Brain pericyte (primary cell): ENCODE data around the gene OTOP2.
"Not testable (repeated sequence)": the region's sequence is repeated elsewhere in the genome, so short reads cannot be mapped to it uniquely, and the experiment has no call there.

ENCODE experiments used
- DNase-seq: peaks from one replicate; pipeline ENCODE4 v3.0.0-alpha.2; 2012; ENCODE audit warnings: low read depth, low spot score

Gene OTOP2

DNA sequence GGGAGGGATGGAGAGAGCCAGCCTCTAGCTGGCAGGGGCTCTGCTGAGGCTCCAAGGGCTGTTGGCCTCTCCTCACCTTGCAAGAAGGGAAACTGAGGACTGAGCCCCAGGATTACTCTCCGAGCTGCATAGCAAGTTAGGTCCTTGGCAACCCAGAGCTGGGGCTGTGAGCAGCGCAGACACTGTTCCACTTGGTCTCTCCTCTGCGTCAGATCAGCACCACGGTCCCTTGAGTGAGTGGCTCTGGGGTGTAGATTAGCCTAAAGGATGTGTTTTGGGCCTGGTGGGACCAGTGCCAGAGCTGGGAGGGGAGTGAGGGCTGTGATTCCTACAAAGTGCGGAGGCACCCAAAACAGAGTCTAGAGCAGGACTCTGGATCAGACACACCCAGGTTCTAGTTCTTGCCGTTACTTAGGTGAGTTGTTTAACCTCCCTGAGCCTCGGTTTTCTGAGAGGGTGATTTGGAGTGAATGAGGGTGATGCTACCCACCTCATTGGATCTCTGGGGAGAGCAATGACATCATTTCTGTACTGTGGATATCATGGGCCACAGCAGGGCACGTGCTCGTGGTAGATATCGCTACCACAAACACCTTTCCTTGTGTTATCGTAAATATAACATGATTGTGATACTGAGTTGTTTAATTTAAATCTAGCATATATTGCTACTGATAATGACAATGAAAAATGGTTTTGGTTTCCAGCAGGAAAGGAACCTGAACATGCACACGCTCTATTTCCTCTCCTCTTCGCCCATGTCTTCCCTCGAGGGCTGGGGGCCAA, 22.5 kb upstream of the OTOP2 start:
- DNase-seq = no peak

DNA sequence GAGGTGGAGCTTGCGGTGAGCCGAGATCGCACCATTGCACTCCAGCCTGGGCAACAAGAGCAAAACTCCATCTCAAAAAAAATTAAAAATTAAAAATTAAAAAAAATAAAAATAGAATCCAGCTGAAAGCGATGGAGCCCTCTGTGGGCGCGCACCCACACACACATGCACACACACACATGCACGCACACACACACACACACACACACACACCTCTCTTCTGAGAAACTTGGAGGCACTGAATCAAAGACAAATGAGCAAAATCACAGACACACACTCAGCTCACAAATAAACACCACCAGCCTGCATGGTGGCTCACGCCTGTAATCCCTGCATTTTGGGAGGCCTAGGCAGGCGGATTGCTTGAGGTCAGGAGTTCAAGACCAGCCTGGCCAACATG, 21.0 kb upstream of the OTOP2 start:
- no peak for DNase-seq

GRCh38 chr17:74903671-74904070, 20.4 kb upstream of the OTOP2 start:
- DNase-seq = no peak

DNA sequence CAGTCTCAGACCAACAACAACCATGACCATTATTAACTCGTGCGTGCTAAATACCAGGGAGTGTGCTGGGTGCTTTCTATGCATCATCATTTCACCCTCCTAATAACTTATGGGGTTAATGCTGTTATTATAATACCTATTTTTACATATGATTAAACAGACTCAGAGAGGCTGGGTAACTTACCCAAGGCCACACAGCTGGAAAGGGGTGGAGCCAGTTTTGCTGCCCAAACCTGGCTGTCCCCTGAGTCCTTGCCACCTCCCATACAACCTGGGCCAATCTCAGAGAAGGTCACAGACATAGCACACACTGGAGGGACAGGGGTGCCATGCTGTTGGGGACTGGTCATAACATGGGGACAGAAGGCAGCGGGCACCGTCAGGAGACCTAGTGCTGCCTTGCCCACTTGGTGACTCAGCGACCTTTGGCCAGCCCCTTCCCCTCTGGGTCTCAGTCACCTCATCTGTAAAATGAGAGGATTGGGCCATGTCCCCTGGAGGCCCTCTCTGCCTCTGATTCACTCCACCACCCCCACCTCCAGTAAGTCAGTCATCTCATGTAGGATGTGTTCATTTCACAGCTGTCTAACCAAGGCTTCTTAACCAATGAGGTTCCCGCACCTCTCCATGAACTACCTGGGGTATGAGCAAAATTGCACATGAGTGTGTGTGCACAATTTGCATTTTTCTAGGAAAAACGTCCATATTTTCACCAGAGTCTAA, 19.2 kb upstream of the OTOP2 start:
- DNase-seq = no peak

GRCh38 chr17:74906214-74906793, 17.8 kb upstream of the OTOP2 start:
- DNase-seq = not testable (repeated sequence)

DNA sequence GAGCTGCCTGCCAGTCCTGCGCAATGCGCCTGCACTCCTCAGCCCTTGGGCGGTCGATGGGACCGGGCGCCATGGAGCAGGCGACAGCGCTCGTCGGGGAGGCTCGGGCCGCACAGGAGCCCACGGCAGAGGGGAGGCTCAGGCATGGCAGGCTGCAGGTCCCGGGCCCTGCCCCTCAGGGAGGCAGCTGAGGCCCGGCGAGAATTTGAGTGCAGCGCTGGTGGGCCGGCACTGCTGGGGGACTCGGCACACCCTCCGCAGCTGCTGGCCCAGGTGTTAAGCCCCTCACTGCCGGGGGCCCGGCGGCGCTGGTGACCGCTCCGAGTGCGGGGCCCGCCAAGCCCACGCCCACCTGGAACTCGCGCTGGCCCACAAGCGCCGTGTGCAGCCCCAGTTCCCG, 17.1 kb upstream of the OTOP2 start:
- no peak for DNase-seq

DNA sequence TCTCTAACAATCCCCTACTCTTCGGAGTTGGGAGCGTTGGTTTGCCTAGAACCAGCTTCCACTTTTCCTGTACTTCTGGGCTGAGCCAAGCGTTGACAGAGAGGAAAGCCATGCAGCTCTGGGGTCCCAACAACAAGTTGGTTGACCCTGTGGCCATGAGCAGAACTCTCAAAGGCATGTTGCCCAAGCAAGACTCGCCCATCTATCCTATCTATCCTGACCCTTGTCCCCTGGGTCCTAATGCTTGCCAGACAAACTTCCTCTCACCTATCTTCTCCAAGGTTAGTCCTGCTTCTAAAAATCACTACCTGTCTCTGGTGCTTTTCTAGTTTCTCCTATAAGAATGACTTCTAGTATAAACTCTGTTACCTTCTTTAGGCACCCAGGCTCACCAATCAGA, 15.0 kb upstream of the OTOP2 start:
- not testable (repeated sequence) for DNase-seq

DNA sequence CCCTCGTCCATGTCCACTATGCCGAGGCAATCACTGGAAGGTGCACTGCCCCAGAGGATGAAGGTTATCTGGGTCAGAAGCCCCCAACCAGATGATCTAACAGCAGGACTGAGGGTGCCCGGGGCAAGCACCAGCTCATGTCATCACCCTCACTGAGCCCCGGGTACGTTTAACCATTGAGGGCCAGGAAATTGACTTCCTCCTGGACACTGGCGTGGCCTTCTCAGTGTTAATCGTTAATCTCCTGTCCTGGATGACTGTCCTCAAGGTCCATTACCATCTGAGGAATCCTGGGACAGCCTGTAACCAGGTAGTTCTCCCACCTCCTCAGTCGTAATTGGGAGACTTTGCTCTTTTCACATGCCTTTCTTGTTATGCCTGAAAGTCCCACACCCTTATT, 12.7 kb upstream of the OTOP2 start:
- not testable (repeated sequence) for DNase-seq

DNA sequence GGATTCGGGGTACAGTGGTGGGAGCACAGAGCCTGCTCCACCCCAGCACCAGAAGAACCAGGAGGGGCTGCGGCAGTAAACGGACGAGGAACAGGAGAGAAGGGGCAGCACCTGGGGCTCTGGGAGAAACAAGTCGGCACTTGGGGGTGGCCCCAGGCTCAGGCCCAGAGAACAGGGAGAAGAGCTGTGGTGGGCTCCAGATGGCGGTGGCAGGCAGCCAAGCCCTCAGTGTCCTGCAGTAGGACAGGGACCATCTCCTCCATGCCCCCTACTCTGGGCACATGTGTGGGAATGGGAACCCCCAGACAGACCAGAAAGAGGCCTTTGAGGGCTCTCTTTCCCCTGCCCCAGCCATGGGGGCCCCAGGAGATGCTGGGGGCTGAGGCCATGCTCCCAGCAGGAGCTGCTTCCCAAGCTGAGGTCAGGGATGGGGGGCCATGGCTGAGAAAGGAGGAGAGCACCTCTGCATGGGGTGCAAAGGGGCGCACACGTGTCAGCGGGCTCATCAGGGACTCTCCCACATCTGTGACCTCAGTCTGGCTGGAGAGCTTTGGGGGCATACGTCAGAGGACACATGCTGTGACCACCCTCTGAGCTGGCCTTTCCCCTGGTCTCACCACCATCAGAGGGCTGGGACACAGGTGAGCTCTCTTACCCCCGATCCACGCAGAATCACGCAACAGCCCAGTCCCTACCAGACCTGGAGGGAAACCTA, 7.8 kb upstream of the OTOP2 start:
- no peak for DNase-seq

DNA sequence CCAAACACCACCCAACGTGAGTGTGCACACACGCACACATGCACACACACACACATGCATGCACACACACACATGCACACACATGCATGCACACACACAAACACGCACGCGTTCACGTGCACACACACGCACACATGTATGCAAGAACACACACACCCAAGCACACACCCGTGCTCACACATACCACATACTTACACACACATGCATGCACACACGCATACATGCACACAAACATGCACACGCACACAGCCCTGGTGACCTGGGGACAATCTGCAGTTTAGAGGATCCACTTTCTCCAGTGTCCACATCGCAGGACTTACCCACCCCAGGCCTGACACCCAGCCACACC, 7.2 kb upstream of the OTOP2 start:
- DNase-seq = no peak

- DNase-seq = no peak
These were observed 6.6 kb upstream of the OTOP2 start for GRCh38 chr17:74917430-74917829.

DNA sequence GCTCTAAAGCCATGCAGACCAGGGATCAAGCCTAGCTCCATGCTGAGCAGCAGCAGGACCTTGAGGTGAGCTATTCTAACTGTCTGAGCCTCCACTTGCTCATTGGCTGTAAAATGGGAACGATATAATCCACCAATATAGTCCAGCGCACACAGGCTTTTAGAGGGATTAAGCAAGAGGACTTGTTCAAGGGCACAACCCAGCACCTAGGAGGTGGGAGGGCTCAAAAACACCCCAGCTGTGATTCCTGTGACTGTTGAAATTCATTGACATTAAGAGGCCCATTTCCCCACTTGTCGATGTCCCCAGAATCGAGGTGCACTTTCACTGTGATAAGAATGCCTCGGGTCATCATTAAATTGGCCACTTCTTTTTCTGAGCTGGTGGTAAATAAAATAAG, 5.2 kb upstream of the OTOP2 start:
- DNase-seq = no peak

DNA sequence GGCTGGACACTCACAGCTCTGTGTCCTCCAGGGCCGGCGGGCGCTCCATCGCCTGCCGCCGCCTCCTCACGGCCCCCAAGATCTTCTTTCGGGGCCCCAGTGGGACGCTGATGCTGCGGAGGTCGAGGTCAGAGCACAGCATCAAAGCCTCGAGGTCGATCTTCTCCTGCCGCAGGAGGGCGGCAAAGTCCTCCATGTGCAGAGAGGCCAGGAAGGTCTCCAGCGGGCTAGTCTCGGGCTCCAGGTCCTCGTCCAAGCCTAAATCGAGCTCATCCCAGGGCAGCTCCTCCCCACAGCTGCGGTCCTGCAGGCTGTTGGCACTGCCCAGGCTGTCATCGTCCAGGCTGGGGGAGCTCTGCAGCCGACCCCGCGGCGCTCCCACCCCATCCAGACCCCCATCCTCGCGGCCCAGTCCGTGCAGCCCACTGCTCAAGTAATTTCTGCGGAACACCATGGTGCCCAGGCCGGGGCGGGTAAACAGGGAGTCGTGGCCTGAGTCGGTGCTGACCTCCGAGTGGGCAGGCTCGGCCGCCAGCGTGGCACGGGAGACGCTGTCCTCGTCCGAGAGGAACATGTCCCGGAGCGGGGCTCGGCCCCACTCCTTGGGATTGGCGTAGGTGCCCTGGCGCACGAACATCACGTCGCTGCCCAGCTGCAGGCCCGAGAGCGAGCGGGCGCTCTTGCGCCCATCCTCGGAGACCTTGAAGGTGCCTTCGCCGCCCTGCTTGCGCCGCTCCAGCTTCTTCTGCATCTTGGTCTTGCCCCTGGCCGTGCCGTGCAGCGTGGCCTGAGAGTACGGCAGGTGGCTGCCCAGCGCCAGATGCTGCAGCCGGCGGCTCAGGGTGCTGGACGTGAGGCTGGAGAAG, 4.4 kb upstream of the OTOP2 start:
- DNase-seq = no peak

DNA sequence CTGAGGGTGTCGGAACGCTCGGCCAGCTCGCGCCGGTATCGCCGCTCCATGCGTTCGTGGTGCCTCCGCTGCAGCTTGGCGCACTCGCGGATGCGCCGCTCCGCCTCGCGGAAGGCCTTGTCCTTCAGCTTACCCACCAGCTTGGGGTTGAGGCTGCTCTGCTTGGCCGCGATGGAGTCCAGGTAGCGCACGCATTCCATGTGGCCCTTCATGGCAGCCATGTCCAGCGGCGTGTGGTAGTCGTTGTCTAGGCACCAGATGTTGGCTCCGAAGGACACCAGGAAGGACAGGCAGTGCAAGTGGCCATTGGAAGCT, 3.8 kb upstream of the OTOP2 start:
- DNase-seq = no peak

- DNase-seq = no peak
These were observed 3.4 kb upstream of the OTOP2 start for GRCh38 chr17:74920642-74921025.

DNA sequence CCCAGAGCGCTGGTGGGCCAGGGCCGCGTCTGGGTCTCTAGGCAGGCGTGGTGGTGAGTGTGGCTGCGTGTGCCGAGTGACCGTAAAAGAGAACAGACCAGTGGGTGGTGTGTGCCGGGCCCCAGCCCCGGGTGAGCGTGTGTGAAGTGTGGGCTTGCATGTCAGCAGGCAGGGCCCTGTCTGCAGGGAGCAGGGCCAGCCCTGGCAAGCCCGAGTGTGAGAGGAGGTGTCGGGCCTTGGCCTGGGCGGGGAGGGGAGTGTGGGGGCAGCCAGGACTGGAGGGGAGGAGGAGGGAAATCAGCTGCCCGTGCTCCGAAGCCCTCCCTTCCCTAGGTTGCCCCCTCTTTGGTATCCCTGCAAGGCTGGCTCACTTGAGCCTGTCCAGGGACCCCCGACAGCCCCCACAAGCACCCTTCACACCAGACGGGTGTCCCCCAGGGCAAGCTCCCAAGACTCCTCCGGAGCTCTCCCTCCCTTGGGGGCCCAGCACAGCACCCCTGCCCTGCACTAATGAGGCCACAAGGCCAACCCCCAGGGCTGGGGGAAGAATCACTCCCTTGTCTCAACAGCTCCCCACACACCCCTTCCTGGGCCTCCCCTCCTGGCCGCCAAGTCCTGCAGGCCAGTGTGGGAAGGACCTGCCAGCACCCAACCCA, 2.9 kb upstream of the OTOP2 start:
- DNase-seq = no peak

DNA sequence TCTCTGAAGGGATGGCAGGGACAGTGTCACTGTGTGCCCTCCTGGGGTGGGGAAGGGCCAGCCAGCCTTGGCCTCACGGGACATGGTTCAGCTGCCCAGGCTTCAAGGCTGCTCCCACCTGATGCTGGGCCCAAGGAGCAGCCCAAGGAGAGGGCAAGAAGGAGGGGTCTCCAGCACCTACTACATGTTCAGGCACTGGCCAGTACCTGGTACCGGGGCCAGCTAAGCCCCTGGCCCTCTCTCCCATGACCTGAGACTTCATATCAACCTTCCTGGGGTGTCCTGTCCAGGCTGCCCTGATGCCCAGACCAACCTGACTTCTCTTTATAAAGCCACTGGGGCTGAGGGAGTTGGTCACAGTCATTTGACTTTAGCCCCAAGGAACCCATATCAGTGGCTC, 2.3 kb upstream of the OTOP2 start:
- no peak for DNase-seq

DNA sequence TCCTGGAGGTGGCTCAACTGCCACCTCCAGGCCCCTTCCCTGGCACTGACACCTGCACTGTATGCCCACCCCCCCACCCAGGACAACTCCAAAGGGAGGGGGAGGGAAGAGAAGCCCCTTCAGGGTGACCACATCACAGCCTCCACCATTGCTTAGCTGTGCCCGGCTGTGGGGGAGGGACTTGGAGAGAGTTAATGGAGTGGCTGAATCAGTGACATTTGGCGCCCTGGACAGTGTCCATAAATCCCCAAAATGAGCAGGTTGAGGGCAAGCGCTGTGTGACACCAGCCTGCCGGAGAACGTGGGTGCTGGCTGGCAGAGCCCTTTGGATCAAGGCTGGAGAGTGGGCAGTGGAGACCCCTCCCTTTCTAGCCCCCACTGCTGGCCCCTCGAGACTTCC, 1.9 kb upstream of the OTOP2 start:
- no peak for DNase-seq

DNA sequence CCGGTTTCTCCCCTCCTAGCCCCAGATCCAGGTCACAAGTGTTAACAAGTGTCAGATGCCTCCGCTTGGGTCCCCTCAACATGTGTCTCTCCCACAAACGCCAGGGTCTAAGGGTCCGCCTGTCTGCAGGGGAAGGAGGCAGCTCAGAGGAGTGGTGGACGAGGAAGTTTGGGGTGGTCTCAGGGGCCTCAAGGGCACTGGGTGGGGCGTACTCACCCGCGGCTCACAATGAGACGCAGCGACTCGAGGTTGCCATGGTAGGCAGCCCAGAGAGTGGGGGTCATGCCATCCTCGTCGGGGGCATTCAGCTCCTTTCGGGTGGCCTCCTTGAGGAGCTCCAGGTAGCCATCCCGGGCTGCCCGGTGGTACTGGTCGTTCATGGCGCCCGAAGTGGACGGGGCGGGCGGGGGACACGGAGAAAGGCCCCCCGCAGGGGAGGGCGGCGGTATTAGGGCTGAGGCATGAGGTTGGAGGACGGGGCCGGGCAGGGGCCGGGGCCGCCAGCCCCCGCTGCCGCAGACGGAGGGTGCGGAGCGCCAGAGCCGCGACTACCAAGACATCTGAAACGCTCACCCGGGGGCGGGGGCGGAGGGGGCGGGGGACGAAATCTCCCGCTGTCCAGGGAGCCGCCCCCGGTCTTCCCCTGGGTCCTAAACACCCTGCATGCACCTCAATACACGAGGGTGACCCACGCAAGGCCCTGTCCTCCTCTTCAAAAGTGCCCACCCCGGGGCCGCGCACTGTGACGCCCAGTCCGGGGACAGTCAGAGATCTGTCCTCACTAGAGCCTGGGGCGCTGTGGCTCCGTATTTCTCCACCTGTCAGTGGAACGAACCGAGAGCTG, 1.2 kb upstream of the OTOP2 start, which contains the start of gene USH1G:
TSS of gene USH1G (minus strand) at position 562 of the 844 bp plus-strand sequence. CDS start at position 380, 182 bp downstream.
- DNase-seq = no peak
